Fibroblast of skin of back (primary cell): ENCODE measurements around the gene SLC17A4.

Source experiments
- DNase-seq: peaks from one replicate; pipeline ENCODE4 v3.0.0-alpha.2; 2013

SLC17A4 gene

DNA sequence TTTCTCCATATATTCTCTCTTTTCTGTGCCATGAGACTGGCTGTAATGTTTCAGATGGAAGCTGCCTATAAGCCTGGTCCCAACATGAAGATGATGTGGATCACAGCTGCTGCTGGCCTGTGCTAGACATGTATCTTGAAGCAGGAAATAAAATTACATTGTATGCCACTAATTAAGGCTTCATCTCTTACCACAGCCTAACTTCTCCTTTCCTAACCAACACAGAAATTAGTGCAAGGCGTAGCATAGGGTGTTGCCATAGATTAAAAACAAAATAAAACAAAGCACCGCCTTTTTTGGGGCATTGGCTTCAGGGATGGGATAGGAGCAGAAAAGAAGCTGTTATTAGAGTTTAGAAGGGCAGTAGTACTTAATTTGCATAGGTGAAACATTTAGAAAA lies 4.7 kb upstream of the SLC17A4 start:
- no peak for DNase-seq

- DNase-seq: no peak
These were observed 3.6 kb upstream of the SLC17A4 start for GRCh38 chr6:25750906-25751305.

- no peak for DNase-seq
These were observed 1.5 kb upstream of the SLC17A4 start for GRCh38 chr6:25753079-25753478.

GRCh38 chr6:25755483-25755882 lies 941 bp downstream of the SLC17A4 start:
- no peak for DNase-seq

DNA sequence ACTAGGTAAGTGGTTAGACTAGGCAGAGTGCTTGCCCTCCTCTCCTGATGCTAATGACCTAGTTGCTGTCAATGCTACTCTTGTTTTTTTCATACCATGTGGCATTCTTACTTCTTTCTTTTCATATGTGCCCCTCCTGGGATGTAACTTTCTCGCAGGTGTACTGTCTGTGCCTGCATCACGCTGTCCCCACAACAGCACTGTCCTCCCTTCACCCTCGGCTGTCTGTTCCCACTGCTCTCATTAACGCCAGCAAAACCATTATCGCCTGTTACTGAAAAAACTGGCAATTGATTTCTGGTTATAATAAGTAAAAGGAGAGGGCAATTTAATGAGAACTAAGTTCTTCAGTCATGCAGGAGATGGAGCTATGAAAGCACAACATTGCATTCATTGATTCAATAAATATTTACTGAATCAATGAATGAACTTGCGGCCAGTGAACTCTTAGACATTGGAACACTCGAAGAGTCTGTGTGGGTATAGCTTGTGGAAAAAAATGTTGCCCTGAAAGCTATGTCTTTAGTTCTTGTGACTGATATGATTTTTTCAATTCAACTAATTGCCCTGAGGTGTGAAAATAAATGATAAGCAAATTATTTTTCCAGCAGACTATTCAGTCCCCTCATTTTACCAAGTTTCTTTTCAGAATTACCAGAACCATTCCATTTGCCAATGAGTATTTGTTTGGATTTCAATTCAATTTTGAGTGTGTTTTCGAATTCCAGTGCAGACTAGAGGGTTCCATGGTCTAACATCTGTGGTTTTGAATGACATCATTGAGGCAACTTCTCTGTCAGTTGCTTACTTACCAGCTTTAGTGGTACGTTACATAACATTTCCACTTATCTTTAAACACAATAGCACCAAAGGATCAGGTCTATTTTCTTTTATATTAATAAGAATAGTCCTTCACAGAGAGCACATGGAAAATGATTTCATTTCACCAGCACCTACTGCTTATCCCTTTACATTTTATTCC lies 2.1 kb downstream of the SLC17A4 start:
- no peak for DNase-seq

- DNase-seq: no peak
These were observed 3.5 kb downstream of the SLC17A4 start for GRCh38 chr6:25757936-25758642.

DNA sequence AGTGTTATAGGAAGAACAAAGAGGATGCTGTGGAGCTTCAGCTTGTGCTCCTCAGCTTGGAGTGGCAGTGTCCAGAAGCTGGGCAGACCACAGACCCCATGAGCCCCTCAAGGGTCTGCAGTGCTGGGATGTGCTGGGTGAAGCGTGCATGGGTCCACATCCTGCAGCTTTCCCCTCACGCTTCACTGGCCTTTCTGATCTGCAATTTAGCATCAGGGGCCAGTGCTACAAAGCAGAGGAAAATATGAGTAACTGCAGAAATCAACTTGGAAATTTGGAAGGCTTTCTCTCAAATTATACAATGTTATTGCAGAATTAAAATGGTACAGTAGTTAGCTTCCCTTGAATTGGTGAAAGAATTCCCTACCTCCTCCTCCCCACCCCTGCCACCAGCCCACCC lies 10.1 kb downstream of the SLC17A4 start:
- no peak for DNase-seq

GRCh38 chr6:25768566-25768965 lies 14.0 kb downstream of the SLC17A4 start:
- no peak for DNase-seq

DNA sequence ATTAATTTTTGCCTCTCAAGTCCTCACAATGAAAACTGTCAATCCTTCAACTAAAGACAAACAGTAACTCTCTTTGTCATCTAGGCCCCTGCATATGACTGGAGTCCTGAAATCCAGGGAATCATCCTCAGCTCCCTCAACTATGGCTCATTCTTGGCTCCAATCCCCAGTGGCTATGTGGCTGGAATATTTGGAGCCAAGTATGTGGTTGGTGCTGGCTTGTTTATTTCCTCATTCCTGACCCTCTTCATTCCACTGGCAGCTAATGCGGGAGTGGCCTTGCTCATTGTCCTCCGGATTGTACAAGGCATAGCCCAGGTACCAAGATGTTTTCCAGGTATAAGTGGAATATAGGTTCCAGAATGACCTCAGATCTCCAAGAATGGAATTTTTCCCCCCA lies 15.4 kb downstream of the SLC17A4 start:
- DNase-seq: no peak

DNA sequence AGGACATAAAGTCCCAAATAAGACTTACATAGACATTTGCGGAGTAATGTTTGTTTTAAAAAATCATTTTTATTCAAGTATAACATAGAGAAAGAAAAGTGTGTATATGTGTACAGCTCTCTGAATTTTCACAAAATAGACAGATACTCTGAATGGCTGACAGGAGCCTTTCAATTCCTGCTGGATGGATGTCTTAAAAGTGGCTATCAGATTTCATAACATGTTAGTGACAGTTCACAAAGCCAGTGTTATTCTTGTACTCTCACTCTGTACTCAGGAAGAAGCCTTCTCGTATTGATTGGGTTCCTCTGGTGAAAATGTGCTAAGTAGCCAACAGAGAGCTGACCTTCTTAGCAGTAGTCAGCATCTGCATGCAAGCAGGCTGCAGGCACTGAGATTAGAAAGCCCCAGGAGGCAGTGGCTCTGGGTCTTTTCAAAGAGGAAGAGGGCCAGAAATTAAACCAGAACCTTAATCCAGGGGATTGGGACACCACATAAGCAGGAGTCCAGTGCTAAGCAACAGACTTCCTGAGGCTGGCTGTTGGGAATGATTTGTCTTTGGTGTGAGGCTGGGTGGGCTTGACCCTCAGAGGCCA lies 19.7 kb downstream of the SLC17A4 start:
- no peak for DNase-seq

DNA sequence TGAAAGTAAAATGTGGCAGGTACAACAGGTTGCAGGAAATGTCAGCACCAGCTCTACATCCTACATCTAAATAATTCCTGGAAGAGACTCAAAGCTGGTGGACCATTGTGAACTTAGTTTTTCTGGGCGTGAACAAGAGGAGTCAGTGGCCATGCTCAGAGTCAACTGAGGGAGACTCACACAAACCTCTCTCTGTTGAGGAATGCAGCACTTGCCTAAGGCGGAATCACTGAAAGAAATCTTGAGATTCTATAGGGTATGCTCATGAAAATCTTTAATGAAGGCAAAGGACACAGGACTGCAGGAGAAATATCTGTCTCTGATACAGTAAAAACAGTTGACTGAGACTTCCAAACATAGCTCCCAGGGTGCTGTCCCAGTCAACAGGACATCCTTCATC lies 22.5 kb downstream of the SLC17A4 start:
- DNase-seq: no peak

GRCh38 chr6:25777856-25778649 lies 23.5 kb downstream of the SLC17A4 start:
- DNase-seq: no peak

GRCh38 chr6:25781134-25781533 lies 26.6 kb downstream of the SLC17A4 start:
- DNase-seq: no peak

- DNase-seq: no peak
These were observed 32.9 kb downstream of the SLC17A4 start for GRCh38 chr6:25787428-25787827.

GRCh38 chr6:25788305-25788922 lies 33.9 kb downstream of the SLC17A4 start:
- peak; percentile 48 for DNase-seq

- no peak for DNase-seq
These were observed 34.9 kb downstream of the SLC17A4 start for GRCh38 chr6:25789475-25789874.

DNA sequence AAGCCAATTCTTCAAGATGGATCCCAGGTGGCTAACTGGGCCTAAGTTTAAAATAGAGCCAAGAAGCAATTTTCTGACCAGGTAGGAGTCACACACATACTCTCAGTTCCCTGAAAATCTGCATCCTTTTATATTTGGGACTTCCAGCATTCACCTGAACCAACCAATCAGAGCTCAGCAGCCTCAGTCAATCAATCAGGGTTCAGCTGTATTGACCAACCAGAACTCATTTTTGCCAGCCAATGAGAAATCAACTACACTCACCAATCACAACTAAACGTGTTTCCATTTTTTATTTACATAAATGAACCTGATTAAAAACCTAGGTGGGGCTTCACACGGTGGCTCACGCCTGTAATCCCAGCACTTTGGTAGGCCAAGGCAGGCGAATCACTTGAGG lies 37.5 kb downstream of the SLC17A4 start:
- no peak for DNase-seq

- DNase-seq: no peak
These were observed 39.4 kb downstream of the SLC17A4 start for GRCh38 chr6:25793970-25794369.

GRCh38 chr6:25794784-25795183 lies 40.2 kb downstream of the SLC17A4 start:
- no peak for DNase-seq

- DNase-seq: no peak
These were observed 46.9 kb downstream of the SLC17A4 start for GRCh38 chr6:25801436-25801835.

DNA sequence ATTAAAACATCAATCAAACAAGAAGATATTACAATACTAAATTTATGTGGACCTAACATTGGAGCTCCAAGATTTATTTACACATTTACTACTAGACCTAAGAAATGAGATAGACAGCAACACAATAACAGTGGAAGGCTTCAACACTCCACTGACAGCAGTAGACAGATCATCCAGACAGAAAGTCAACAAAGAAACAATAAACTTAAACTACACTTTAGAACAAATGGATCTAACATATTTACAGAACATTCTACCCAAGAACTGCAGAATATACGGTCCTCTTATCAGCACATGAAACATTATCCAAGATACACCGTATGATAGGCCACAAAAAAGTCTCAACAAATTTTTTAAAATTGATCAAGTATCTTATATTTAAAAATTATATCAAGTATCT lies 50.3 kb downstream of the SLC17A4 start:
- no peak for DNase-seq

DNA sequence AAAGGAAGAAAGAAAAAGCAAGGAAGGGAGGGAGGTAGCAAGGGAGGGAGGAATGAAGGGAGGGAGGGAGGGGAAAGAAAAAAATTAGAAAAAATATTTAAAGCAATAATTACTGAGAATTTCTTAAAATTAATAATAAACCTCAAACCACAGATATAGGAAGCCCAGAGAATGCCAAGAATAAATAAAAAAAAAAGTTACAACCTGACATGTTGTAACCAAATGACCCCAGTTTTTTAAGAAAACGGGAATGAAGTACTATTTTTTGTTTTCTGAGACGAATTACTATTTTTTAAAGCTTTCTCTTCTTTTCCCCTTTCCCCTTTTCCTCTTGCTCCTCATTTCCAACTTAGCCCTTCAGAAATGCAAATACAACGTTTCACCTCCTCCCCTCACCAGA lies 60.7 kb downstream of the SLC17A4 start:
- no peak for DNase-seq
